Measurements from ENCODE around the gene RANBP3.
"Not testable (repeated sequence)": the region's sequence is repeated elsewhere in the genome, so short reads cannot be mapped to it uniquely, and the experiment has no call there.

RANBP3 gene, protein sequence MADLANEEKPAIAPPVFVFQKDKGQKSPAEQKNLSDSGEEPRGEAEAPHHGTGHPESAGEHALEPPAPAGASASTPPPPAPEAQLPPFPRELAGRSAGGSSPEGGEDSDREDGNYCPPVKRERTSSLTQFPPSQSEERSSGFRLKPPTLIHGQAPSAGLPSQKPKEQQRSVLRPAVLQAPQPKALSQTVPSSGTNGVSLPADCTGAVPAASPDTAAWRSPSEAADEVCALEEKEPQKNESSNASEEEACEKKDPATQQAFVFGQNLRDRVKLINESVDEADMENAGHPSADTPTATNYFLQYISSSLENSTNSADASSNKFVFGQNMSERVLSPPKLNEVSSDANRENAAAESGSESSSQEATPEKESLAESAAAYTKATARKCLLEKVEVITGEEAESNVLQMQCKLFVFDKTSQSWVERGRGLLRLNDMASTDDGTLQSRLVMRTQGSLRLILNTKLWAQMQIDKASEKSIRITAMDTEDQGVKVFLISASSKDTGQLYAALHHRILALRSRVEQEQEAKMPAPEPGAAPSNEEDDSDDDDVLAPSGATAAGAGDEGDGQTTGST

GRCh38 chr19:5977785-5978605 is at the start of gene RANBP3:
TSS of gene RANBP3 (minus strand) at chr19:5978140. CDS start at chr19:5978082, 58 bp downstream.
- peak; percentile 99 for DNase-seq (ENCODE audit: low spot score)

- no peak for DNase-seq (ENCODE audit: low spot score)
These were observed 48.7 kb upstream of the RANBP3 start for GRCh38 chr19:6026390-6027227.

DNA sequence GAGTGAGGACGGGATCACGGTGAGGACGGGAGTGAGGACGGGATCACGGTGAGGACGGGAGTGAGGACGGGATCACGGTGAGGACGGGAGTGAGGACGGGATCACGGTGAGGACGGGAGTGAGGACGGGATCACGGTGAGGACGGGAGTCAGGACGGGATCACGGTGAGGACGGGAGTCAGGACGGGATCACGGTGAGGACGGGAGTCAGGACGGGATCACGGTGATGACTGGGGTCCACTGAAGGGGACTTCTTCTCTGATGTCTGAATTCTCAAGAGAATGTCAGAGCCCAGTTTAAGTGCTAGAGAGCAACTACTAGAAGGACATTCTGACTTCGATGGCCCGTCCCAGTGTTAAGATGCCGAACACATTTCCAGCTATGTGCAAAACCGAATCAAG is 46.8 kb upstream of the RANBP3 start:
- DNase-seq (ENCODE audit: low spot score), result not testable (repeated sequence)

DNA sequence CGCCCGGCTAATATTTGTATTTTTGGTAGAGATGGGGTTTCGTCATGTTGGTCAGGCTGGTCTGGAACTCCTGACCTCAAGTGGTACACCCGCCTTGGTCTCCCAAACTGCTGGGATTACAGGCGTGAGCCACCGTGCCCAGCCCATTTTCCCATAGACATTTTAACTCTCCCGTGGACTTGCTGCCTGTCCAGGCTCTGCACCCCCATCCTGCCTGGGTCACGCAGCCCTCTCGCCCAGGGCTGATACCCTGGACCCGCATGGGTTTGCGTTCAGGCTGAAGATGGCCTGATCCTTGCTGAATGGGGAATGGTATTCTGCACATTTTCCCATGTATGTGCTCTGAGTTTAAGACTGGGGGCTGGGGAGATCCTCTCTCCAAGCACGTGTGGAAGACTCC is 46.0 kb upstream of the RANBP3 start:
- no peak for DNase-seq (ENCODE audit: low spot score)

DNA sequence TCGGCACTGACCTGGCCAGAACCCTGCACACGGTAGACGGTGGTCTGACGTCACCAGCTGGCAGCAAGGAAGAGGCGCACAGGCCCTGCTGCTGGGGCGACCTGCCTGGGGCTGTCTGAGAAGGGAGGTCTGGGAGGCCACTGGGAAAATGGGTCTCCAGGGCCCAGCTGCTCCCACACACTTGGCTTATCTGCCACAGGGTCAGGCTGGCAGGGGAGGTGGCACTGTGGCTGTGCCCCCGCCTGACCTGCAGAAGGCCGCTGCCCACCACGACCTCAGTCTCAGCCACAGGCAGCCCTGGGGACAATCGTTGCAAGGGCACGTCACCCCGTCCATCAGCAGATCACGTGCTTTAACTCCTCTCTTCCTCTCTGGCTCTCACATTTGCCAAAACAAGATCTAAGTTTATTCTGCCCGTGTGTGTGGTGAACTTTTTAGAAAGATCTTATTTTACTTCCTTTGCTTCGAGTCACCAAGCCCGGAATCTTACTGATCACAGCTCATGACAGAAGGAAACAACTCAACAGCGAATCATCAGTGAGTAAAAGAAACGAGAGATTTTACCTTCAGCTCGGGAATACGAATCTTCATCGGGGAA is 45.2 kb upstream of the RANBP3 start:
- no peak for DNase-seq (ENCODE audit: low spot score)

- DNase-seq (ENCODE audit: low spot score), result no peak
These were observed 44.7 kb upstream of the RANBP3 start for GRCh38 chr19:6022570-6023064.

GRCh38 chr19:6021878-6022569 is 44.1 kb upstream of the RANBP3 start:
- DNase-seq (ENCODE audit: low spot score), result peak; percentile 88

DNA sequence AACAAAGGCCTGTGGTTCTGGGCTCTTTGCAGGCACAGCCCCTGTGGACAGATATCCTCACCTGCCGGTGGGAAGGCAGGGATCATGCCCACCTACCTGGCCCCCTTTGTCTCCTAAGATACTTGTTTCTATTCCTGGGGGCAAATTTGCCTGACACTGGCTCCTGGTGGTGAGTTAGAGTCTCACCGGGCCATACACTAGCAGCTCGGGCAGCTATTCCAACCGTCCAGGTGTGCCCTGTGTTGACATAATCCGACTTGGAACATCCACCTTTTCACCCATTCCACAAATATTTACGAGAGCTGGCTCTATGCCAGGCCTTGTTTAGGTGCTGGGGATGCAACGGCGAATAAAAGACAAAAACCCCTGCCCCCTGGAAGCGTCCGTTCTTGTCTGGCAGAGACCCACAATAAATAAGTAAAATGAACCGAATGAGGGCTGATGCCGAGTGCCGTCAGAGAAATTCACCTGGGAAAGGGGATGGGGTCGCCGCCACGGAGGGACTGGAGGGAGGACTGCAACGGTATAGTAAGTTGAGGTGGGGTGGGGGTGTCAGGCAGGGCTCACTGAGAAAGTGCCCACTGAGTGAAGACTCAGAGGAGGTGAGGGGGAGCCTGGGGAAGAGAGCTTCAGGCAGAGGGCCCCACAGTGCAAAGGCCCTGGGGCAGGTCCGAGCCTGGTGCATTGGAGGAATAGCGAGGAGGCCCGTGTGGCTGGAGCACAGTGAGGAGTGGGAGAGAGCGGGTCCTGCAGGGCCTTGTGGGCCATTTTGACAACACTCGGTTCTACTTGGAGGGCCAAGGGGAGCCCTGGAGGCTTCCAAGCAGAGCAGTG is 43.2 kb upstream of the RANBP3 start:
- DNase-seq (ENCODE audit: low spot score), result no peak

GRCh38 chr19:6020166-6020882 is 42.4 kb upstream of the RANBP3 start:
- DNase-seq (ENCODE audit: low spot score), result no peak

GRCh38 chr19:6018786-6019185 is 40.8 kb upstream of the RANBP3 start:
- peak; percentile 64 for DNase-seq (ENCODE audit: low spot score)

DNA sequence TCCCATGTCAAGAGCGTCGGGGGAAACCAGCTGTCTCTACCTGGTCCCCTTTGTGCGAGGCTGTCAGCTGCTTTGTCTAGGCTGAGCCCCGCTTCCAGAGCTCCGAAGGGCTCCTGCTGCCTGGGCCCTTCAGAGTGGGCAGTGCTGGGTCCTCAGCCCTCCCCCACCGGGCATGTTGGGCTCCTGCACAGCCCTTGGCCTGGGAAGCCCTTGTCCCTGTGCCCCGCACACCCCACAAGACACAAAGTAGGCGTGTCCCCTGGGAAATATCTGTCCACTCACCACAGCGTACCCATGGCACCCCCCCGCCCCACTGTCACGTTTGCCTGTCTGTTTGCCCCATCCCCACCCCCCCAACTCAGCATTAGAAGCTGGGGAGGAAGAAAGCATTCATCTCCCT is 39.6 kb upstream of the RANBP3 start:
- no peak for DNase-seq (ENCODE audit: low spot score)

- DNase-seq (ENCODE audit: low spot score), result no peak
These were observed 38.1 kb upstream of the RANBP3 start for GRCh38 chr19:6015841-6016545.

DNA sequence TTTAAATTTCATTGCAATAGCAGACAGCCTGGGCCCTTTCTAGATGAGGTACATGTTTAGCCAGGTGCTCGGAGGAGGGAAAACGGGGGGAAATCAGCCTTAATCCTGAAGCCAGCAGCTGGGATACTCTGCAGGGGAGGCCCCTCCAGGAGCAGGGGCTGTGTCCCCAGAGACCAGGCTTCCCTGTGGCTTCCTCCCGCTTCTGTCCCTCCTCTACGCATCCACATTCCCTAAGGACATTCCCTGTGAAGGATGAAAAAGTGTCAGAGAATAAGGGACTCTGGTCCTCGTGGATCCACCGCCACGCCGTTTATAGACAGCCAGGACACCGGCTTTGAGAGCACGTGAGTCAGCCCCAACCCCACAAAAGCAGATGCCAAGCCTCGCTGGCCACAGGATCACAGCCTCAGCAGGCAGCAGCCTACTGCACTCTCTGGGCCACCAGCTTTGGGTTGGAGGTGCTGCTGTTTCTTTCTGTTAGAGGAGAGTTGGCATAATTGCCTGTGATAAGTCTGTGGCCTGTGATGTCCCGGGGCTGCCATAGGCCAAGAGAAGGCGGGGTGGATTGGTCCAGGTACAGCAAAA is 36.7 kb upstream of the RANBP3 start:
- DNase-seq (ENCODE audit: low spot score), result no peak

DNA sequence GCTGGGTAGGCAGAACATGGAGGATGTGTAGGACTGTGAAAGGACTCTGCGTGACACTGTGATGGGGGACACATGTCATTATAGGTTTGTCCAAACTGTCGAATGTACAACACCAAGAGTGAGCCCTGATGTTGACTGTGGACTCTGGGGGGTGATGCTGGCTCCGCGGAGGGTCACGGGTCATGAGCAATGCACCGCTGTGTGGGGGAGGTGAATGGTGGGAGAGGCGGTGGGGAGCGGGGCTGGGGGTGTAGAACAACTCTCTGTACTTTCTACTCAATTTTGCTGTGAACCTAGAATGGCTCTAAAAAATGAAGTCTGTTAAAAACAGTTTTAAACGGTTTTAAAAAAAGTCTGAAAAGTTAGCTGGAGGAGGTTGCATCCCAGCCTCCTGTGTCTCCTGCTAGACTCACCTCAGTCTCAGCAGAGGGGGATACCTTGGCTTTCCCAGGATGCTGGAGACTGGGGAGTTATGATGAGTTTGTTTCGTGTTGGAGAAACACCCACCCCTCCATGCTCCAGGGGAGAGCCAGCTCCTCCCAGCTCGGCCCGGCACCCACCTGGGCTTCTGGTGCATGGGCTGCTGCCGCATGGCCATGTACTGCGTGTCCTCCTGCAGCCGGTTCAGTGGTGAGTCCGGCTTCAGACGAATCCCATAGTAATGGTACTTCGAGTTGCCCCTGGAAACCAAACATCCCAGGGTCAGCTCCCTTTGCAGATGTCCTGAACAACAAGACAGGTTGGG is 34.7 kb upstream of the RANBP3 start:
- no peak for DNase-seq (ENCODE audit: low spot score)

DNA sequence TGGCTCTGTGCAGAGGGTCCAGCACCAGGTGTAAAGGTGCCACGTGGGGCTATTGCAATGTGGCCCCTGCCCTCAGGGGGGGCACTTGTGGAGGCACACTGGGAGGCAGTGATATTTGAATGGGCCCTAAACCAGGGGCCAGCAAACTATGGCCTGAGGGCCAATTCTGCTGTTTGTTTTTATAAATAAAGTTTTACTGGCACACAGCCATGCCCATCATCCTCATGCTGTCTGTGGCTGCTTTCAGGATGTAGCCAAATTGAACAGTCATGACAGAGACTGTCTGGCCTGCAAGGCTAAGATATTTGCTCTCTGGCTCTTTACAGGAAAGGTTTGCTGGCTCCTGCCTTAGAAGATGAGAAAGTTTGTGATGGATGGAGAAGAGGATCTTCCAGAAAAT is 33.9 kb upstream of the RANBP3 start:
- no peak for DNase-seq (ENCODE audit: low spot score)

DNA sequence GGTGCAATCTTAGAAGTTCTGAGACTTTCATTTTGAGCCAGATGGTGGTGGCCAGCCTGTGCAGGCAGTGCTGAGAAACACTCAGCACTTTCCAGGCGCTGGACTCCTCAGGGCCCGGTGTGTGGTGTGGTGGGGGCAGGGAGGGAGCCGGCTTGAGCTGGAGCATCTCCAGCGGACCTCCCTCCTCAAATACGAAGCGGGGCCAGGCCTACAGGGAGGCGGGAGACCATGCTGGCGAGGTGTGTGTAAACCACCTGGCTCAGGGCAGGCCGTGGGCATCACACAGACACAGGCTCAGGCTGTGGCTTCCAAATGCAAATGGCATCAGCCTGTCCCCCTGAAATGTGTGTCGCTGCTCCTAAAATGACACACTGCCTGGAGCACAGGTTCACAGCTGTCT is 33.3 kb upstream of the RANBP3 start:
- no peak for DNase-seq (ENCODE audit: low spot score)

GRCh38 chr19:6010107-6010506 is 32.2 kb upstream of the RANBP3 start:
- DNase-seq (ENCODE audit: low spot score), result no peak

All from ecto neural progenitor cell (in vitro differentiated cells).